Measurements from ENCODE around the gene KRTAP5-10. TPM values are rescaled to one million over a fixed set of nuclear protein-coding genes. Genes with fewer than 3 reads are reported as not detected.
"Not testable (repeated sequence)": the region's sequence is repeated elsewhere in the genome, so short reads cannot be mapped to it uniquely, and the experiment has no call there.

KRTAP5-10 gene, protein sequence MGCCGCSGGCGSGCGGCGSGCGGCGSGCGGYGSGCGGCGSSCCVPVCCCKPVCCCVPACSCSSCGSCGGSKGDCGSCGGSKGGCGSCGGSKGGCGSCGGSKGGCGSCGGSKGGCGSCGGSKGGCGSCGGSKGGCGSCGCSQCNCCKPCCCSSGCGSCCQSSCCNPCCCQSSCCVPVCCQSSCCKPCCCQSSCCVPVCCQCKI
- 0.16 TPM for total RNA-seq

- no peak for ATAC-seq
These were observed at the start of gene KRTAP5-10 for GRCh38 chr11:71565263-71565662. TSS of gene KRTAP5-10 (plus strand) at chr11:71565563. CDS start at chr11:71565588, 25 bp downstream.

- peak; percentile 15 for ATAC-seq
These were observed 46.6 kb upstream of the KRTAP5-10 start for GRCh38 chr11:71518506-71519471.

DNA sequence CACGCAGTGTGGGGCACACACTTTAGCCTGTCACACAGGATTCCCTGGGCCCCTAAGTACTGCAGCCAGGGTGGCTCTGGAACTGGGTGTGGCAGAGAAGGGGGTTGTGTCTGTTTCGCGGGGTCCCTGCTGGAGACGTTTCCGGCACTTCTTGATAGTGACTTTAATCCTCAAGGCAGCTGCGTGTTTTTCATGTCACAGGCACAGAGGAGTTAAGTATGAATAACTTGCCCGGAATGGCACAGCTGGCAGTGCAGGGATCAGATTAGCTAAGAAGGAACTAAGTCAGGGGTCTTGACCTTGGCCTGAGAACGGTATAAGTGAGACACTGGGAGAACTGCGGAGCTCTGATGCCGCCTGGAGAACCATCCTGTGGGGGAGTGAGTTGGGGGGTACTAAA lies 45.8 kb upstream of the KRTAP5-10 start:
- ATAC-seq = no peak

DNA sequence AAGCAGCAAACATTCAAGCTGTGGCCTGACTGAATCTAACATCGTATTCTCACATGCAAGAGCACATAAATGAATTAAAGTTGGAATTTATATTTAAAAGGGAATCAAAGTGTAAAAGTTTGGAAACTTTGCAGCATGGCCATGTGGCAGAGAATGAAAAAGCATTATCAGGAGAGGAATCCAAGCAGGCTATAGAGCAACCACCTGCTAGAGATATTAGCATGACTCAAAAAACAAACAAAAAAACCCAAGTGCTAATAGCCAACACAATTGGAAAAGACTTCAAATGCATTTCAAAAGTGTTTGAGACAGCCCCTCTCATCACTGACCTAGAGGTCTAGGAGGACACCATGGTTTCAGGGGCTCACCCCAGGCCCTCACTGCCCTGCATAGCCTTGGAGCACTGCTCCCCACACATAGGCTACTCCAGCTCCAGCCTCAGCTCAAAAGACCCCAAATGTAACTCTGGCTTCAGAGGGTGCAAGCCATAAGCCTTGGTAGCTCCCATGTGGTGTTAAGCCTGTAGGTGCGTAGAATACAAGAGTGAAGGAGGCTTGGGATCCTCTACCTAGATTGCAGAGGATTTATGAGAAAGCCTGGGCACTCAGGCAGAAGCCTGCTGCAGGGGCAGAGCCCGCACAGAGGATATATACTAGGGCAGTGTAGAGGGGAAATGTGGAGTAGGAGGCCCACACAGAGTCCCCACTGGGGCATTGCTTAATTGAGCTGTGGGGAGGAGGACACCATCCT lies 40.0 kb upstream of the KRTAP5-10 start:
- no peak for ATAC-seq

GRCh38 chr11:71525938-71526495 lies 39.3 kb upstream of the KRTAP5-10 start:
- no peak for ATAC-seq

GRCh38 chr11:71526796-71527575 lies 38.4 kb upstream of the KRTAP5-10 start, which contains the start of gene KRTAP5-7:
TSS of gene KRTAP5-7 (plus strand) at chr11:71527267. CDS start at chr11:71527301, 34 bp downstream.
- not testable (repeated sequence) for ATAC-seq

GRCh38 chr11:71527576-71528210 lies 37.7 kb upstream of the KRTAP5-10 start:
- no peak for ATAC-seq

DNA sequence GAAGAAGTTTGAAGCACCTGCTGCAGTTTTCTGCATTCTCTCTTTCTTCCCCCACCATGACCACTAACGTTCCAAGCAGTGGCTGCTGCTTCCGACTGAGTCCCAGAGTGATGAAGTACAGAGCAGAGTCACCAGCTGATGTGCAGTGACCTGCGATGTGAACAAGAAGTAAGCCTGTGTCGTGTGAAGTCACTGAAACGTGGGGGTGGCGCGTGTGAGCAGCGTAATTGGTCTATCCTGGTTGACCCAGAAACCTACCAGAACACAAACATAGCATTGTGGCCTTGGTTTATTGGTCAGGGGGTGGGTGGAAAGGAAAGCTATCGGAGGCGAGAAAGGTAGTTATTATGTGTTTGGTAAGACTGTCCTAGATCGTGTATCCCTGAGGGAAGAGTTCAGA lies 34.8 kb upstream of the KRTAP5-10 start:
- no peak for ATAC-seq

GRCh38 chr11:71532036-71532610 lies 33.2 kb upstream of the KRTAP5-10 start:
- no peak for ATAC-seq

DNA sequence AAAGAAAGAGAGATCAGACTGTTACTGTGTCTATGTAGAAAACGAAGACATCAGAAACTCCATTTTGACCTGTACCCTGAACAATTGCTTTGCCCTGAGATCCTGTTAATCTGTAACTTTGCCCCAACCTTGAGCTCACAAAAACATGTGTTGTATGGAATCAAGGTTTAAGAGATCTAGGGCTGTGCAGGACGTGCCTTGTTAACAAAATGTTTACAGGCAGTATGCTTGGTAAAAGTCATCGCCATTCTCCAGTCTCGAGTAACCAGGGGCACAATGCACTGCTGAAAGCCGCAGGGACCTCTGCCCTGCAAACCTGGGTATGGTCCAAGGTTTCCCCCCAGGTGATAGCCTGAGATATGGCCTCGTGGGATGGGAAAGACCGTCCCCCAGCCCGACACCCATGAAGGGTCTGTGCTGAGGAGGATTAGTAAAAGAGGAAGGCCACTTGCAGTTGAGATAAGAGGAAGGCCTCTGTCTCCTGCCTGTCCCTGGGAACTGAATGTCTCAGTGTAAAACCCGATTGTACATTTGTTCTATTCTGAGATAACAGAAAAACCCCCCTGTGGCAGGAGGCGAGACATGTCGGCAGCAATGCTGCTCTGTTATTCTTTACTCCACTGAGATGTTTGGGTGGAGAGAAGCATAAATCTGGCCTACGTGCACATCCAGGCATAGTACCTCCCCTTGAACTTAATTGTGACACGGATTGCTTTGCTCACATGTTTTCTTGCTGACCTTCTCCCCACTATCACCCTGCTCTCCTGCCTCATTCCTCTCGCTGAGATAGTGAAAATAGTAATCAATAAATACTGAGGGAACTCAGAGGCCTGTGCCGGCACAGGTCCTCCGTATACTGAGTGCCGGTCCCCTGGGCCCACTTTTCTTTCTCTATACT lies 30.4 kb upstream of the KRTAP5-10 start:
- ATAC-seq = not testable (repeated sequence)

DNA sequence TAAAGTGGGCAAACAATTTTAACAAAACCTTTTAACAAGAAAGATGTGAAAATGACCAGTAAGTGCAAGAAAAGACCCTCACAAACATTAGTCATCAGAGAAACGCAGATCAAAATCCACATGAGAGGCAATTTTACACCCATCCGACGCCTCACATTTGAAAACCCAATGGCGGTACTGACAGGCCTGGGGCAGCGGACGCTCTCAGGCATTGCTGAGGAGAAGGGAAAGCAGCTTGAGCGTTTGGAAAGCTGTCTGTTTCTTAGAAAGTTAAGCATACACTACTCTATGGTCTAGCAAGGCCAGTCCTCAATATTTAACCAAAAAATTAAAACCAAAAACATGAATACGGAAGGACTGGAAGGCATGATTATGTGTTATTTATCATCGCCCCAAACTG lies 29.5 kb upstream of the KRTAP5-10 start:
- ATAC-seq = no peak

DNA sequence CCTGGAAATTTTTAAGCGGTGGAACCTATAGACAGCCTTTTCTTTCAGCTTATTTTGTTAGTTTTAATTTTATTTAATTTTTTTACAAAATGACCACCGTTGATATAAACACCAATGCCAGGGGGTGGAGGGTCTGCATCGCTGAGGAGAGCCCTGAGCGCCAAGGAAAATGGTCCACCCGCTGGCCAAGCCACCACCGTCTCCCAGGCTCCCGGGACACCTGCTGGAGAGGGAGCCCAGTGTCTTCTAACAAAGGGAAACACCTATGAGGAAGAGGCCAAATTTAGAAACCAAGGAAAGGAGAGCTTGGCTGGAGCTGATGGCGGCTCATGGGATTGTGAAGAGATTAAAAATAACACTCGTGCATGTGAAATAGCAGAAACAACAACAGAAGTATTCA lies 27.8 kb upstream of the KRTAP5-10 start:
- no peak for ATAC-seq

GRCh38 chr11:71537977-71538665 lies 27.2 kb upstream of the KRTAP5-10 start, which contains the start of gene KRTAP5-8:
TSS of gene KRTAP5-8 (plus strand) at chr11:71538025. CDS start at chr11:71538056, 31 bp downstream.
- ATAC-seq = not testable (repeated sequence)

GRCh38 chr11:71538666-71538990 lies 26.7 kb upstream of the KRTAP5-10 start:
- no peak for ATAC-seq

- no peak for ATAC-seq
These were observed 26.3 kb upstream of the KRTAP5-10 start for GRCh38 chr11:71539017-71539416.

- not testable (repeated sequence) for ATAC-seq
These were observed 25.4 kb upstream of the KRTAP5-10 start for GRCh38 chr11:71539971-71540370.

- not testable (repeated sequence) for ATAC-seq
These were observed 24.6 kb upstream of the KRTAP5-10 start for GRCh38 chr11:71540521-71541304.

GRCh38 chr11:71542382-71542781 lies 23.0 kb upstream of the KRTAP5-10 start:
- ATAC-seq = no peak

Data from esophagus mucosa (tissue), 1 donor.